OCI-LY1 (cell line): Measurements from ENCODE around the gene UST.

Experiments used
- H2AFZ ChIP-seq: fragments of 200-600 bp; sonication (generic), shearing (Covaris generic); 2 replicates; pipeline ENCODE4 v1.6.0; 2014; ENCODE audit warnings: antibody characterized with exemption, mild to moderate bottlenecking, low read length
- H3F3A ChIP-seq: fragments of 200-600 bp; sonication (generic), shearing (Covaris generic); 2 replicates; pipeline ENCODE4 v1.6.0; 2014; ENCODE audit warnings: mild to moderate bottlenecking, antibody characterized with exemption, low read length, moderate library complexity; ENCODE audit not compliant: insufficient read depth
- H3K27ac ChIP-seq: fragments of 200-600 bp; sonication (generic); 2 replicates; pipeline ENCODE4 v1.5.1; 2014; ENCODE audit warnings: low read length, mixed run types, mild to moderate bottlenecking, low read depth; ENCODE audit not compliant: poor library complexity, severe bottlenecking
- H3K27me3 ChIP-seq: fragments of 200-600 bp; sonication (generic); 2 replicates; pipeline ENCODE4 v1.6.0; 2014; ENCODE audit warnings: antibody characterized with exemption, mild to moderate bottlenecking, low read length, moderate library complexity; ENCODE audit not compliant: insufficient read depth
- H3K36me3 ChIP-seq: fragments of 200-600 bp; sonication (generic); 2 replicates; pipeline ENCODE4 v1.6.1; 2014; ENCODE audit warnings: mild to moderate bottlenecking, antibody characterized with exemption, low read length, moderate library complexity, mixed read lengths; ENCODE audit not compliant: insufficient read depth
- H3K4me1 ChIP-seq: fragments of 200-600 bp; sonication (generic); 2 replicates; pipeline ENCODE4 v1.5.1; 2014; ENCODE audit warnings: mild to moderate bottlenecking, low read length, moderate library complexity; ENCODE audit not compliant: insufficient read depth, severe bottlenecking
- H3K4me2 ChIP-seq: fragments of 200-600 bp; sonication (generic), shearing (Covaris generic); 2 replicates; pipeline ENCODE4 v1.6.1; 2014; ENCODE audit warnings: low read length
- H3K4me3 ChIP-seq: fragments of 200-600 bp; sonication (generic); 2 replicates; pipeline ENCODE4 v1.5.1; 2014; ENCODE audit warnings: low read length, low read depth, mild to moderate bottlenecking, mixed read lengths; ENCODE audit not compliant: poor library complexity, severe bottlenecking
- H3K79me2 ChIP-seq: fragments of 200-600 bp; shearing (Covaris generic); 2 replicates; pipeline ENCODE4 v1.6.1; 2016; ENCODE audit warnings: mixed run types, low read length, mixed read lengths; ENCODE audit not compliant: insufficient read depth
- H3K9ac ChIP-seq: fragments of 200-600 bp; sonication (generic), shearing (Covaris generic); 2 replicates; pipeline ENCODE4 v1.6.1; 2014; ENCODE audit warnings: mild to moderate bottlenecking, low read length, mixed read lengths
- H3K9me2 ChIP-seq: fragments of 200-600 bp; sonication (generic), shearing (Covaris generic); 2 replicates; pipeline ENCODE4 v1.6.1; 2014; ENCODE audit warnings: low read depth, mild to moderate bottlenecking, low read length, mixed read lengths
- H3K9me3 ChIP-seq: fragments of 200-600 bp; shearing (Covaris generic); 2 replicates; pipeline ENCODE4 v1.6.1; 2014; ENCODE audit warnings: low read length, mixed read lengths
- H4K20me1 ChIP-seq: fragments of 200-600 bp; sonication (generic), shearing (Covaris generic); 2 replicates; pipeline ENCODE4 v1.6.0; 2016; ENCODE audit warnings: mild to moderate bottlenecking, low read length; ENCODE audit not compliant: insufficient read depth
- EZH2 ChIP-seq: fragments of 200-600 bp; sonication (generic), shearing (Covaris generic); IDR thresholded peaks from 2 replicates; pipeline ENCODE4 v1.8.0; 2017; ENCODE audit warnings: borderline replicate concordance, mixed run types, mild to moderate bottlenecking, antibody characterized with exemption, low read length, moderate library complexity, mixed read lengths
- TF ChIP-seq, protein P1 (sequence below): fragments of 200-600 bp; sonication (generic), shearing (Covaris generic); IDR thresholded peaks from 2 replicates; pipeline ENCODE4 v1.5.1; 2017; ENCODE audit warnings: mild to moderate bottlenecking, antibody characterized with exemption, low read length, moderate library complexity, mixed read lengths

UST gene

GRCh38 chr6:148709577-148709976 is 37.3 kb upstream of the UST start:
- no peak overlapping the region for H3K4me3 ChIP-seq
- H3F3A ChIP-seq = no peaks in the 10 kb centered on the region
- no peak overlapping the region for H3K4me2 ChIP-seq
- no peaks in the 10 kb centered on the region for H4K20me1 ChIP-seq
- H3K9ac ChIP-seq = no peak overlapping the region
- H2AFZ ChIP-seq = no peak overlapping the region
- H3K36me3 ChIP-seq = no peaks in the 10 kb centered on the region
- H3K9me2 ChIP-seq = no peaks in the 10 kb centered on the region
- no peak for TF ChIP-seq EZH2
- TF ChIP-seq, protein P1, sequence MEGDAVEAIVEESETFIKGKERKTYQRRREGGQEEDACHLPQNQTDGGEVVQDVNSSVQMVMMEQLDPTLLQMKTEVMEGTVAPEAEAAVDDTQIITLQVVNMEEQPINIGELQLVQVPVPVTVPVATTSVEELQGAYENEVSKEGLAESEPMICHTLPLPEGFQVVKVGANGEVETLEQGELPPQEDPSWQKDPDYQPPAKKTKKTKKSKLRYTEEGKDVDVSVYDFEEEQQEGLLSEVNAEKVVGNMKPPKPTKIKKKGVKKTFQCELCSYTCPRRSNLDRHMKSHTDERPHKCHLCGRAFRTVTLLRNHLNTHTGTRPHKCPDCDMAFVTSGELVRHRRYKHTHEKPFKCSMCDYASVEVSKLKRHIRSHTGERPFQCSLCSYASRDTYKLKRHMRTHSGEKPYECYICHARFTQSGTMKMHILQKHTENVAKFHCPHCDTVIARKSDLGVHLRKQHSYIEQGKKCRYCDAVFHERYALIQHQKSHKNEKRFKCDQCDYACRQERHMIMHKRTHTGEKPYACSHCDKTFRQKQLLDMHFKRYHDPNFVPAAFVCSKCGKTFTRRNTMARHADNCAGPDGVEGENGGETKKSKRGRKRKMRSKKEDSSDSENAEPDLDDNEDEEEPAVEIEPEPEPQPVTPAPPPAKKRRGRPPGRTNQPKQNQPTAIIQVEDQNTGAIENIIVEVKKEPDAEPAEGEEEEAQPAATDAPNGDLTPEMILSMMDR = no peak
- H3K27ac ChIP-seq = no peak overlapping the region
- H3K27me3 ChIP-seq = no peaks in the 10 kb centered on the region
- H3K4me1 ChIP-seq = no peaks in the 10 kb centered on the region
- no peaks in the 10 kb centered on the region for H3K9me3 ChIP-seq
- H3K79me2 ChIP-seq = no peaks in the 10 kb centered on the region

DNA sequence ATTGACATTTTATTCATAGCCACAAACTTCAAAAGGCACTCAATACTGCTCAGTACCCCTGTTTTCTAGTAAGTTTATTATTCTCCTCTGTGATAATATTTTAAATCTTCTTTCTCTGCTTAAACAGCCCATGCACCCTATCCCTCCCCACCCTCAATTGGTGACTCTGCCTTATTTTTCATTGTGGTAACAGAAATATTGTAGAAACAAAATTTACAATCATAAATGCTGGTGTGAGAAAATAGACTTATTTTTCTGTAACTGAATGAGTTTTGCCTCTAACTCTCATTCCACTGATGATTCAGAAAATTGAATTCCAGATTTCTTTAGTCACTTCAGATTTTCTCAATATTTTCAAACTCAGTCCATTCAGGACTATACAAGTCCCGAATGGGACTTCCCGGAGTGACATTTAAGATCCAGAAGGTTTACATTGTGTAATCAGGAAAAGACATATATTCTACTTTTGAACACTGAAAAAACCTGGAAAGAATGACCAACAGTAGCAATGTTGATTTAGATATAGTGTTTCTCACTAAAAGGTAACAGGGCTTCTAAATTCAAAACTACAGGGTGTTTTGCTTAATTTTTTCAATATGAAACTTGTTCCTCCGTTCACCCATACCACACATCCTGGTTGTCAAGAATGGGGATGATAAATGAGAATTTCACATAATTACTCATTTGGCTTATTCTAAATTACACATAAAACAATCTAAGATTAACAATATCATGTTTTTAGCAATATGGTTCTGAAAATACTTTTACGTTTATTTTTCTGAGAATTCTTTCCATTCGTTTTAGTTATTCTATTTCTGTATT is 34.8 kb upstream of the UST start:
- Histone ChIP-seq H3K9me3 (no peaks in the 10 kb centered on the region), H3K79me2 (no peaks in the 10 kb centered on the region), H3K4me2 (no peak overlapping the region), H3K36me3 (no peaks in the 10 kb centered on the region), H3K9me2 (no peaks in the 10 kb centered on the region), H3K27ac (no peak overlapping the region), H3K27me3 (no peaks in the 10 kb centered on the region), H3K4me1 (no peaks in the 10 kb centered on the region), H3F3A (no peaks in the 10 kb centered on the region), H4K20me1 (no peaks in the 10 kb centered on the region), H3K4me3 (no peak overlapping the region), H3K9ac (no peak overlapping the region), H2AFZ (no peak overlapping the region)
- TF ChIP-seq EZH2 = no peak
- TF ChIP-seq, protein P1 = no peak

- H3K4me2 ChIP-seq = no peak overlapping the region
- H2AFZ ChIP-seq = no peak overlapping the region
- no peaks in the 10 kb centered on the region for H3K79me2 ChIP-seq
- H3K4me1 ChIP-seq = no peaks in the 10 kb centered on the region
- no peaks in the 10 kb centered on the region for H3F3A ChIP-seq
- no peaks in the 10 kb centered on the region for H3K36me3 ChIP-seq
- H3K27me3 ChIP-seq = no peaks in the 10 kb centered on the region
- TF ChIP-seq EZH2 = no peak
- TF ChIP-seq, protein P1 = no peak
- H3K4me3 ChIP-seq = no peak overlapping the region
- no peak overlapping the region for H3K27ac ChIP-seq
- no peaks in the 10 kb centered on the region for H4K20me1 ChIP-seq
- H3K9ac ChIP-seq = no peak overlapping the region
- no peaks in the 10 kb centered on the region for H3K9me2 ChIP-seq
- H3K9me3 ChIP-seq = no peaks in the 10 kb centered on the region
Measured at GRCh38 chr6:148713033-148713738, 33.6 kb upstream of the UST start.
